Measurements from ENCODE around the gene MAN1A1.

- TF ChIP-seq ZNF776 (tag by site-specific recombination; IDR thresholded peaks at IDR 0.05; ENCODE audit: borderline replicate concordance) (no peak), ZBTB7A (tag by site-specific recombination; IDR thresholded peaks at IDR 0.05; ENCODE audit: low read depth) (no peak), ZNF10 (tag by site-specific recombination; IDR thresholded peaks at IDR 0.05) (no peak), ZNF558 (tag by site-specific recombination; IDR thresholded peaks at IDR 0.05) (no peak), CTCF (tag by site-specific recombination; IDR thresholded peaks at IDR 0.05) (no peak), ZNF121 (tag by site-specific recombination; IDR thresholded peaks at IDR 0.05) (no peak), YY1 (tag by site-specific recombination; IDR thresholded peaks at IDR 0.05) (no peak), KLF10 (tag by site-specific recombination; IDR thresholded peaks at IDR 0.05) (no peak), ZBTB10 (tag by site-specific recombination; IDR thresholded peaks at IDR 0.05) (no peak), ZFP3 (tag by site-specific recombination; IDR thresholded peaks at IDR 0.05; ENCODE audit: low read depth) (no peak), SP2 (tag by site-specific recombination; IDR thresholded peaks at IDR 0.05) (no peak), ZNF184 (tag by site-specific recombination; IDR thresholded peaks at IDR 0.05) (no peak), ZNF350 (tag by site-specific recombination; IDR thresholded peaks at IDR 0.05) (no peak)
Measured at GRCh38 chr6:119312875-119313338, 36.7 kb downstream of the MAN1A1 start.

Data from HEK293 (cell line).